CD14-positive monocyte (primary cell): ENCODE results near the gene JMJD1C. TPM values are rescaled to one million over a fixed set of nuclear protein-coding genes. Genes with fewer than 3 reads are reported as not detected.

ENCODE experiments used
- DNase-seq, 3 donors: peaks; one replicate each; pipeline ENCODE4 v3.0.0-alpha.2; 2011 to 2022
- H2AFZ ChIP-seq: 2 replicates; pipeline ENCODE4 v1.6.0; 2012; ENCODE audit warnings: mild to moderate bottlenecking, low read depth, low read length, inconsistent platforms; ENCODE audit not compliant: insufficient read depth, poor library complexity, severe bottlenecking
- H3K27ac ChIP-seq, 2 donors: 1 replicate in 1 of 2; 2 replicates in 1 of 2; pipeline ENCODE4 v1.5.1; 2012 to 2013; ENCODE audit warnings: low read length in 2 of 2, control low read depth in 1 of 2, inconsistent platforms in 1 of 2, low read depth in 1 of 2, mild to moderate bottlenecking in 1 of 2
- H3K27me3 ChIP-seq, 2 donors: one replicate each; pipeline versions ENCODE4 v1.6.0 to v1.6.1; 2011 to 2013; ENCODE audit warnings: low read length in 2 of 2; ENCODE audit not compliant: control insufficient read depth in 2 of 2, insufficient read depth in 2 of 2
- H3K36me3 ChIP-seq, 2 donors: replicated peaks in 1 of 2; 1 replicate in 1 of 2; 2 replicates in 1 of 2; pipeline versions ENCODE4 v1.5.1 to v1.6.1; 2012 to 2013; ENCODE audit warnings: low read length in 2 of 2, control low read depth in 1 of 2, inconsistent platforms in 1 of 2, mild to moderate bottlenecking in 1 of 2; ENCODE audit not compliant: insufficient read depth in 2 of 2, control insufficient read depth in 1 of 2
- H3K4me1 ChIP-seq, 2 donors: 1 replicate in 1 of 2; 2 replicates in 1 of 2; pipeline versions ENCODE4 v1.5.1 to v1.6.1; 2012 to 2013; ENCODE audit warnings: low read length in 2 of 2, control low read depth in 1 of 2, inconsistent platforms in 1 of 2, mild to moderate bottlenecking in 1 of 2, moderate library complexity in 1 of 2; ENCODE audit not compliant: insufficient read depth in 2 of 2, control insufficient read depth in 1 of 2
- H3K4me2 ChIP-seq: replicated peaks from 2 replicates; pipeline ENCODE3; 2012; ENCODE audit warnings: low read length, moderate library complexity, mild to moderate bottlenecking; ENCODE audit not compliant: poor library complexity, severe bottlenecking; ENCODE audit errors: extremely low read depth
- H3K4me3 ChIP-seq, 3 experiments: fragments of 200-600 bp in 1 of 3; sonication (generic) in 1 of 3; replicated peaks in 1 of 3; 1 replicate in 2 of 3; 2 replicates in 1 of 3; pipeline ENCODE4 v1.5.1; 2011 to 2013; ENCODE audit warnings: low read length in 3 of 3, mild to moderate bottlenecking in 3 of 3, control low read depth in 2 of 3, low read depth in 2 of 3, inconsistent platforms in 1 of 3, moderate library complexity in 1 of 3
- H3K79me2 ChIP-seq: 2 replicates; pipeline ENCODE4 v1.6.0; 2012; ENCODE audit warnings: mild to moderate bottlenecking, control low read depth, inconsistent platforms, low read length, moderate library complexity; ENCODE audit not compliant: insufficient read depth
- H3K9ac ChIP-seq: 2 replicates; pipeline ENCODE4 v1.6.0; 2017; ENCODE audit warnings: low read length, mild to moderate bottlenecking; ENCODE audit not compliant: insufficient read depth, poor library complexity, severe bottlenecking
- H3K9me3 ChIP-seq, 2 donors: replicated peaks in 1 of 2; 1 replicate in 1 of 2; 2 replicates in 1 of 2; pipeline versions ENCODE4 v1.5.1 to v1.6.1; 2012 to 2013; ENCODE audit warnings: low read length in 2 of 2, control low read depth in 1 of 2; ENCODE audit not compliant: control insufficient read depth in 1 of 2, insufficient read depth in 1 of 2
- H4K20me1 ChIP-seq: 2 replicates; pipeline ENCODE4 v1.6.0; 2012; ENCODE audit warnings: mild to moderate bottlenecking, low read length, control low read depth, moderate library complexity; ENCODE audit not compliant: insufficient read depth
- H3K27ac Mint-ChIP-seq, 7 donors: one replicate each; pipeline ENCODE4 v1.8.0; 2020; ENCODE audit warnings: mild to moderate bottlenecking in 7 of 7, mixed read lengths in 7 of 7, moderate library complexity in 6 of 7, inconsistent platforms in 2 of 7
- H3K27me3 Mint-ChIP-seq, 3 donors: one replicate each; pipeline ENCODE4 v1.8.0; 2021 to 2022; ENCODE audit warnings: low read depth in 3 of 3, mild to moderate bottlenecking in 3 of 3, mixed read lengths in 3 of 3, moderate library complexity in 3 of 3, inconsistent platforms in 1 of 3
- H3K36me3 Mint-ChIP-seq, 2 donors: one replicate each; pipeline ENCODE4 v1.8.0; 2020; ENCODE audit warnings: mixed read lengths in 2 of 2, inconsistent platforms in 1 of 2, mild to moderate bottlenecking in 1 of 2
- H3K4me1 Mint-ChIP-seq: one replicate; pipeline ENCODE4 v1.8.0; 2020; ENCODE audit warnings: mild to moderate bottlenecking, mixed read lengths
- H3K4me3 Mint-ChIP-seq, 2 donors: one replicate each; pipeline ENCODE4 v1.8.0; 2020; ENCODE audit warnings: mild to moderate bottlenecking in 2 of 2, mixed read lengths in 2 of 2, moderate library complexity in 1 of 2
- H3K9me3 Mint-ChIP-seq, 7 donors: one replicate each; pipeline ENCODE4 v1.8.0; 2020 to 2022; ENCODE audit warnings: mixed read lengths in 7 of 7, mild to moderate bottlenecking in 6 of 7, moderate library complexity in 6 of 7, inconsistent platforms in 2 of 7
- CTCF ChIP-seq: fragments of 200-600 bp; IDR thresholded peaks from one replicate; pipeline ENCODE4 v1.8.0; 2022; ENCODE audit warnings: antibody characterized with exemption, mild to moderate bottlenecking
- WGBS: methylation state at CpG from one replicate; pipeline ENCODE4 v1.1.5; 2013; ENCODE audit warnings: missing lambda C conversion rate; ENCODE audit not compliant: insufficient coverage; 5-methylcytosine and 5-hydroxymethylcytosine counted together
- intact Hi-C, 2 donors: fragments of 100-400 bp; cut with micrococcal nuclease; formaldehyde crosslinking; loops; one replicate each; pipeline versions ENCODE4 v1.15.0 to v1.15.1; 2023
- polyA plus RNA-seq, 3 donors: library from polyadenylated mRNA; depleted of rRNA in 1 of 3; unstranded in 2 of 3; stranded (reverse) in 1 of 3; fragments of 300-500 nt in 2 of 3; fragments of >200 nt in 1 of 3; fragmentation: Illumina TruSeq in 2 of 3; gene quantifications; 1 replicate in 2 of 3; 2 replicates in 1 of 3; pipeline ENCODE4 v1.2.3, GENCODE V29; 2012 to 2021

Gene JMJD1C
- polyA plus RNA-seq, 3 donors: 27.8 to 84.8 (median 46.5) TPM

- no peak overlapping the region for H3K9ac ChIP-seq
- WGBS: no CpG with 5 or more reads among the region's 3 CpGs
- Mint-ChIP-seq H3K36me3 (peaks cover 2 to 5% of the 10 kb centered on the region in 2 donors), H3K27ac (no peak overlapping the region), H3K4me1 (peaks cover 36% of the 10 kb centered on the region), H3K4me3 (no peak overlapping the region), H3K9me3 (no peaks in the 10 kb centered on the region), H3K27me3 (no peaks in the 10 kb centered on the region)
- H3K4me1 ChIP-seq: peaks cover 20 to 27% of the 10 kb centered on the region in 2 donors
- no peak for DNase-seq
- peaks cover 95% of the 10 kb centered on the region for H3K79me2 ChIP-seq
- no peak overlapping the region for H3K4me3 ChIP-seq
- TF ChIP-seq CTCF: no peak
- H3K4me2 ChIP-seq: no peak overlapping the region
- no peak overlapping the region for H2AFZ ChIP-seq
- peaks cover 43% of the 10 kb centered on the region for H4K20me1 ChIP-seq
- intact Hi-C loops: no loop called here
- no peaks in the 10 kb centered on the region for H3K9me3 ChIP-seq
- H3K36me3 ChIP-seq: no peaks in the 10 kb centered on the region
- no peak overlapping the region for H3K27ac ChIP-seq
- H3K27me3 ChIP-seq: no peaks in the 10 kb centered on the region
These were observed 42.3 kb downstream of the JMJD1C start for GRCh38 chr10:63423494-63423893.

GRCh38 chr10:63421591-63421990 lies 44.2 kb downstream of the JMJD1C start:
- Histone ChIP-seq H3K9ac (no peak overlapping the region), H3K4me3 (no peak overlapping the region), H3K36me3 (no peaks in the 10 kb centered on the region), H3K79me2 (peaks cover 95% of the 10 kb centered on the region), H3K27me3 (no peaks in the 10 kb centered on the region), H3K4me1 (peaks cover 20 to 27% of the 10 kb centered on the region in 2 donors), H2AFZ (no peak overlapping the region), H3K9me3 (no peaks in the 10 kb centered on the region), H4K20me1 (peaks cover 42% of the 10 kb centered on the region), H3K27ac (peak overlapping the region in 1 of 2 donors; percentile 60), H3K4me2 (peak overlapping the region; percentile 25)
- H3K4me3 Mint-ChIP-seq: peak overlapping the region in 1 of 2 donors; percentile 59
- no peaks in the 10 kb centered on the region for H3K27me3 Mint-ChIP-seq
- intact Hi-C loops: no loop called here
- no peak for TF ChIP-seq CTCF
- no peaks in the 10 kb centered on the region for H3K9me3 Mint-ChIP-seq
- DNase-seq: peak; percentile 60 to 72 (median 65)
- H3K36me3 Mint-ChIP-seq: peaks cover 0 to 2% of the 10 kb centered on the region in 2 donors
- peak overlapping the region; percentile 60 to 81 (median 76) for H3K27ac Mint-ChIP-seq
- peaks cover 36% of the 10 kb centered on the region for H3K4me1 Mint-ChIP-seq
